ENCODE results near the gene TMPRSS15.

- TF ChIP-seq, protein P1, sequence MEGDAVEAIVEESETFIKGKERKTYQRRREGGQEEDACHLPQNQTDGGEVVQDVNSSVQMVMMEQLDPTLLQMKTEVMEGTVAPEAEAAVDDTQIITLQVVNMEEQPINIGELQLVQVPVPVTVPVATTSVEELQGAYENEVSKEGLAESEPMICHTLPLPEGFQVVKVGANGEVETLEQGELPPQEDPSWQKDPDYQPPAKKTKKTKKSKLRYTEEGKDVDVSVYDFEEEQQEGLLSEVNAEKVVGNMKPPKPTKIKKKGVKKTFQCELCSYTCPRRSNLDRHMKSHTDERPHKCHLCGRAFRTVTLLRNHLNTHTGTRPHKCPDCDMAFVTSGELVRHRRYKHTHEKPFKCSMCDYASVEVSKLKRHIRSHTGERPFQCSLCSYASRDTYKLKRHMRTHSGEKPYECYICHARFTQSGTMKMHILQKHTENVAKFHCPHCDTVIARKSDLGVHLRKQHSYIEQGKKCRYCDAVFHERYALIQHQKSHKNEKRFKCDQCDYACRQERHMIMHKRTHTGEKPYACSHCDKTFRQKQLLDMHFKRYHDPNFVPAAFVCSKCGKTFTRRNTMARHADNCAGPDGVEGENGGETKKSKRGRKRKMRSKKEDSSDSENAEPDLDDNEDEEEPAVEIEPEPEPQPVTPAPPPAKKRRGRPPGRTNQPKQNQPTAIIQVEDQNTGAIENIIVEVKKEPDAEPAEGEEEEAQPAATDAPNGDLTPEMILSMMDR (IDR thresholded peaks at IDR 0.05): no peak
- no peak for TF ChIP-seq EP300 (IDR thresholded peaks at IDR 0.05)
These were observed 46.8 kb downstream of the TMPRSS15 start for GRCh38 chr21:18356801-18357200.
